Effector CD4-positive, alpha-beta T cell (primary cell): Measurements from ENCODE around the gene INPP5D.
"Not testable (repeated sequence)": the region's sequence is repeated elsewhere in the genome, so short reads cannot be mapped to it uniquely, and the experiment has no call there.

ENCODE experiments used
- DNase-seq: peaks from one replicate; pipeline ENCODE4 v3.0.0-alpha.2; 2020

Gene INPP5D

GRCh38 chr2:233053928-233054784 is 6.0 kb upstream of the INPP5D start:
- peak; percentile 67 for DNase-seq

GRCh38 chr2:233055362-233055761 is 4.8 kb upstream of the INPP5D start:
- DNase-seq: no peak

- no peak for DNase-seq
Observed at GRCh38 chr2:233056961-233057605, 3.1 kb upstream of the INPP5D start.

- DNase-seq: no peak
Observed at GRCh38 chr2:233058717-233059546, 1.2 kb upstream of the INPP5D start.

- no peak for DNase-seq
Observed at GRCh38 chr2:233059547-233059796, 670 bp upstream of the INPP5D start.

- DNase-seq: no peak
Observed at GRCh38 chr2:233060501-233060979, 398 bp downstream of the INPP5D start.

- DNase-seq: no peak
Observed at GRCh38 chr2:233060980-233061590, 943 bp downstream of the INPP5D start.

GRCh38 chr2:233061591-233062450 is 1.7 kb downstream of the INPP5D start:
- no peak for DNase-seq

GRCh38 chr2:233062451-233062850 is 2.3 kb downstream of the INPP5D start:
- DNase-seq: no peak

GRCh38 chr2:233062946-233063268 is 2.8 kb downstream of the INPP5D start:
- no peak for DNase-seq

GRCh38 chr2:233063269-233063975 is 3.3 kb downstream of the INPP5D start:
- DNase-seq: no peak

GRCh38 chr2:233063976-233064411 is 3.9 kb downstream of the INPP5D start:
- no peak for DNase-seq

GRCh38 chr2:233064530-233065199 is 4.5 kb downstream of the INPP5D start:
- no peak for DNase-seq

GRCh38 chr2:233065200-233065589 is 5.1 kb downstream of the INPP5D start:
- not testable (repeated sequence) for DNase-seq

GRCh38 chr2:233065954-233066470 is 5.9 kb downstream of the INPP5D start:
- no peak for DNase-seq

- no peak for DNase-seq
Observed at GRCh38 chr2:233068762-233069418, 8.7 kb downstream of the INPP5D start.

GRCh38 chr2:233072838-233073237 is 12.7 kb downstream of the INPP5D start:
- no peak for DNase-seq

GRCh38 chr2:233074106-233074505 is 14.0 kb downstream of the INPP5D start:
- DNase-seq: no peak

- DNase-seq: no peak
Observed at GRCh38 chr2:233075141-233075965, 15.2 kb downstream of the INPP5D start.
